Liver (tissue), 3 donors: ENCODE data around the gene SNRPN.

Experiments used
- ATF3 ChIP-seq: IDR thresholded peaks from 2 replicates; pipeline ENCODE4 v1.6.1; 2016; ENCODE audit warnings: antibody characterized with exemption
- CTCF ChIP-seq: fragments of 150-350 bp; IDR thresholded peaks from 2 replicates; pipeline ENCODE4 v1.5.1; 2017; ENCODE audit warnings: improper control_type of control experiment, low read depth, low read length; ENCODE audit not compliant: missing input control
- EGR1 ChIP-seq, 2 donors: IDR thresholded peaks; 2 replicates each; pipeline ENCODE4 v1.6.1; 2016 to 2018; ENCODE audit warnings: antibody characterized with exemption in 2 of 2, low read depth in 2 of 2
- FOXA1 ChIP-seq: IDR thresholded peaks from 2 replicates; pipeline ENCODE4 v1.6.1; 2016; ENCODE audit warnings: antibody characterized with exemption
- GABPA ChIP-seq, 2 donors: IDR thresholded peaks in 1 of 2; conservative IDR thresholded peaks in 1 of 2; 2 replicates each; pipeline ENCODE4 v1.6.1; 2016; ENCODE audit warnings: antibody characterized with exemption in 2 of 2, mild to moderate bottlenecking in 1 of 2, moderate library complexity in 1 of 2
- JUND ChIP-seq, 2 donors: IDR thresholded peaks; 2 replicates each; pipeline ENCODE4 v1.6.1; 2016; ENCODE audit warnings: antibody characterized with exemption in 2 of 2
- MAX ChIP-seq: IDR thresholded peaks from 2 replicates; pipeline ENCODE4 v1.6.1; 2016; ENCODE audit warnings: antibody characterized with exemption
- REST ChIP-seq: IDR thresholded peaks from 2 replicates; pipeline ENCODE4 v1.6.1; 2016; ENCODE audit warnings: antibody characterized with exemption, mild to moderate bottlenecking
- SP1 ChIP-seq: IDR thresholded peaks from 2 replicates; pipeline ENCODE4 v1.6.1; 2018; ENCODE audit warnings: antibody characterized with exemption, mild to moderate bottlenecking
- TAF1 ChIP-seq: conservative IDR thresholded peaks from 2 replicates; pipeline ENCODE4 v1.6.1; 2016; ENCODE audit warnings: antibody characterized with exemption, mild to moderate bottlenecking
- ZBTB33 ChIP-seq: IDR thresholded peaks from 2 replicates; pipeline ENCODE4 v1.6.1; 2016; ENCODE audit warnings: antibody characterized with exemption
- donor health status: healthy.
- donor health status: healthy.

- TF ChIP-seq MAX (no peak), CTCF (no peak), REST (no peak), JUND (IDR thresholded peaks at IDR 0.05) (no peak), TAF1 (no peak), EGR1 (IDR thresholded peaks at IDR 0.05; ENCODE audit: low read depth in 2 of 2) (no peak), SP1 (no peak), GABPA (IDR thresholded peaks at IDR 0.05 in 1 of 2, conservative IDR thresholded peaks at IDR 0.05 in 1 of 2) (no peak), ZBTB33 (no peak), FOXA1 (no peak), ATF3 (no peak)
Observed at GRCh38 chr15:24956111-24956838, 1.5 kb downstream of the SNRPN start.
